ENCODE measurements around the gene SORCS3. TPM values are rescaled to one million over a fixed set of nuclear protein-coding genes. Genes with fewer than 3 reads are reported as not detected.

The SORCS3 gene
- total RNA-seq, 1 experiment from 2014 or later, result not detected

DNA sequence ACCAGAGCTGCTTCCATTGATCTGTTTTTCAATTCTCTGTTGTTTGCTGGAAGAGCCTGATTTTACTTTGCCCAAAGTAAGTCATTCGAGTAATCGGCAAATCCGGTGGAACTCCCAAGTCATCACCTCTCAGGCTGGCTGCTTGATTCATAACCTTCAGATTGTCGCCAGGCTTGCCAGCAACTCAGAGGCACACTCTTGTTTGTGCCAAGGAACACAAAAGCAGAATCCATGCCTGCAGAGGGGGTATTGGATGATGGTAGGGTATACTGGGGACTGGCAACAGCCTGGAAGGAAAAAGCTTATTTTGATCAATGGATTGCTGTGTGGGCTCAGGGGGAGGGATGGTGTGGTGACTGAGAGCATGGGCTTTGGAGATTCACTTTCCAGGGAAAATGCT is 542.4 kb downstream of the SORCS3 start:
- DNase-seq (ENCODE audit: low spot score), result no peak

DNA sequence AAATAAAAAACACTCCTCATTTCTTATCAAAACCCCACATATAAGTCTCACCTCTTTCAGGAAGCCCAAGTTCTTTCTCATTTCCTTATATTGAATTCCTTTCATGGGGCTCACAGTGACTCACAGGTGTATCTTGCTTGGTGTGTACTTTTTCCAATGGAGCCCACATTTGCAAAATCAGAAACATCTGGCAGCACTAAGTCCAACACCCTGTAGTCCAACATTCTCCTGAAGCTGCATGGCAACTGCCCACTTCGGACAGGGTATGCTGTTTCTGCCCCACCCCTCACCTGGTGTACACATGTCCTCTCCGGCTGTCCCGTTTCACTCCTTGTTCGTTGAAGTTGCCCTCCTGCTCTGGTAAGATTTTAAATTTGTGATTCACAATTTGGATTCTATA is 544.1 kb downstream of the SORCS3 start:
- no peak for DNase-seq (ENCODE audit: low spot score)

DNA sequence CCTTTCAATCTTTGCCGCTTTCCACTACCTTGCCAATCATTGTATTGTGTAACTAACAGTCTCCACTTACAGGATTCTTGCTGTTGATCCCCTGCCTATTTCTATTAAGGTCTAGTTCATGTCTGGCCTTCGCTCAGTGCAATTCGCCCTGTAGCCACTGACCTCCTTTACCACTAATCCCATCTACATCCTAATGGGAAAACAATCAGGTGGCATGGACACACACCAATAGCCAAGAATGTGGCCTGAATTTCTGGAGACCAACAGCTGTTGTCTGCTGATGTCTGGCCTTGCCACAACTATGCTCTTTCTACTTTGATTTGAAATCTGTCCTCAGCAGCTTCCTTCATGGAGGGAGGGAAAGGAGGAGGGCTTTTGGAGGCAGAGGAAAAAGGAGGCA is 546.2 kb downstream of the SORCS3 start:
- peak; percentile 21 for DNase-seq (ENCODE audit: low spot score)

GRCh38 chr10:105188737-105189462 is 547.8 kb downstream of the SORCS3 start:
- DNase-seq (ENCODE audit: low spot score), result peak; percentile 66

- peak; percentile 26 for DNase-seq (ENCODE audit: low spot score)
These were observed 548.3 kb downstream of the SORCS3 start for GRCh38 chr10:105189463-105189800.

- no peak for DNase-seq (ENCODE audit: low spot score)
These were observed 551.1 kb downstream of the SORCS3 start for GRCh38 chr10:105192146-105192545.

DNA sequence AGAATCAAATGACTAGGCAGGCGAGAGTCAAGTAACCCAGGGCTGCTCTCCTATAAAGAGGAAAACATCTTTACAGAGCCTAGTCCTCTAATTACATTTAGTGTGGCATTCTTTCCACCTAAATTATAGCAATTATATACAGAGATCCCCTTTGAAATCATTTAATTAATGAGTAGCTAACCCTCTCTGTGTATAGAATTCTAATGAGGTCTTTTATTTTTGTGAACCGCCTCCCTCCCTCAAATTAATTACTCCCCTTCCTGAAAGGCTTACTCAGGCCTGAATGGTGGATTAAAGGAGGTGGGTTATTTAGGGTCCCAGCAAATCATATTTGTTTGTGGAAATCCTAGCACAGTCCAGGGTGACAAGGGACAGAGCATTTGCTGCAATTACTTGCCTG is 551.8 kb downstream of the SORCS3 start:
- DNase-seq (ENCODE audit: low spot score), result no peak

DNA sequence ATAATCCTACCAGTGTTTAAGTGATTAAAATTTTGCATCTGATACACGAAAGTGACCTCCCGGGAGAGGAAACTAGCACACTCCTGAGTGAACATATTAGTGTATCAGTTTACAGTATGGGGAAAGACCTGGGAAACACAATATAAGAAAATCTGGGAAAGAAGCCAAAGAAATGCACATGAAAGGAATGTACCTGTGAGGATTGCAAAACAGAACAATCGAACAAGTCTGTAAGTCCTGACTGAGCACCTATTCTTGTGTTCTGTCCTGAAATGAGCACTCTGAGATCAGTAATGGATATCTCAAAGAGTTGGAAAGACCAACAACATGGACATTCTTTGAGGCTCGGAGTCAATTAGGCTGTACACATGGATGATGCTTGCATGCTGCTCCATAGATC is 554.7 kb downstream of the SORCS3 start:
- no peak for DNase-seq (ENCODE audit: low spot score)

GRCh38 chr10:105197598-105198364 is 556.7 kb downstream of the SORCS3 start:
- no peak for DNase-seq (ENCODE audit: low spot score)

DNA sequence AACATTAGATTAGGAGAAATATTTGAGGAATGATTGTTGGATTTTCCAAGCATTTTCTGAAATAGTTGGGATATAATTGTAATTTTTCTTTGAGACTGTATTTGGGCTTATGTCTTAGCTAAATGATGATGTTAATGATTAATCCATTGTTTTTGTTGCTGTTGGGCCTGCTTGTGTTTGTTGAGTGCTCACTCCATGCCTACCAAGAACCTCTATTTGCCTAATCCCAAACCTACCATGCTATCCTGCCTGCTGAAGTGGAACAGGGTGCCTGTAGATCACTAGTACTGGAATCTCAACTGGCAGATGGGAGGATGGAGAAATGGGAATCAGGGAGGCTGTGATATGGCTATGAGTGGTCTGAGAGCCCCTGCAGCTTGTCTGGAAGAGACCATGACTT is 565.5 kb downstream of the SORCS3 start:
- DNase-seq (ENCODE audit: low spot score), result no peak

DNA sequence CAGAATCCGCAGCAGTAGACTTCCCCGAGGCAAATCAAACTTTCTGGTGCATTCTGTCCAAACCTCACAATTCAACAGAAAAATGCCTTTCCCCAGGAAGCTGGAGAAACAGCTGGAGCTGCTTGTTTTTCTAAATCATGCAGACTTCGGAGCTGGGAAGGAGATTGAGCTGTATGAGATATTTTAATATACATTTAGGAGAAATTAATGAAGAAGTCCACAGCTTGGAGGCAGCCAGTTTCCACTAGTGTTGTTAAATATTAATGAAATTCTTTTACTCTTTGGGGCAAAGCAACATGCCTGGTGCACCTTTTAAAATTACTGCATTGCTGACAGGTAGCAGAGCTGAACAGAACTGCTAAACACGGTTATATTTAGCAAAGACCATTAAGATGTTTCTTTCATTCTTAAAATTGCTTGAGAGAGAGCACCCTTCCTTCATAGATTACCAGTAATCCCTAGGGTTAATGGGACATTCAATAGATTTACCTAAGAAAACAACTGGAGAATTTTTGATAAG is 566.4 kb downstream of the SORCS3 start:
- no peak for DNase-seq (ENCODE audit: low spot score)

DNA sequence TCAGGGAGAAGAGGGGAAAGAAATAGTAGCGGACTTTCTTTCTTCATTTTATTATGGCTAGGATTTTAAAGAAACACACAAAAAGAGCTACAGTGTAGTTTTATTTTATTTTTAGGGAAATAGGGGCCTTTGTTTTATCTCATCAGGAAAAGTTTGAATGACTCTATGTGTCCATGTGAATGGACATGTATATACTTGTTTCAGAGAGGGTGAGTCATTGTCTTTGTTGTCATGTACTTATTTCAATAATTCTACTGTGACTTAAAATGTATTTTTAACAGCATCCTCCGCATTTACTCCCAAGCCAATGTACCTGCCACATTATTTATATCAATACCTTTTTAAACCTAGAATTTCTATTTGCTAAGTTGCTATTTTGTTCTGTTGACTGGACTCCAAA is 569.5 kb downstream of the SORCS3 start:
- DNase-seq (ENCODE audit: low spot score), result no peak

GRCh38 chr10:105237685-105238084 is 596.6 kb downstream of the SORCS3 start:
- no peak for DNase-seq (ENCODE audit: low spot score)

DNA sequence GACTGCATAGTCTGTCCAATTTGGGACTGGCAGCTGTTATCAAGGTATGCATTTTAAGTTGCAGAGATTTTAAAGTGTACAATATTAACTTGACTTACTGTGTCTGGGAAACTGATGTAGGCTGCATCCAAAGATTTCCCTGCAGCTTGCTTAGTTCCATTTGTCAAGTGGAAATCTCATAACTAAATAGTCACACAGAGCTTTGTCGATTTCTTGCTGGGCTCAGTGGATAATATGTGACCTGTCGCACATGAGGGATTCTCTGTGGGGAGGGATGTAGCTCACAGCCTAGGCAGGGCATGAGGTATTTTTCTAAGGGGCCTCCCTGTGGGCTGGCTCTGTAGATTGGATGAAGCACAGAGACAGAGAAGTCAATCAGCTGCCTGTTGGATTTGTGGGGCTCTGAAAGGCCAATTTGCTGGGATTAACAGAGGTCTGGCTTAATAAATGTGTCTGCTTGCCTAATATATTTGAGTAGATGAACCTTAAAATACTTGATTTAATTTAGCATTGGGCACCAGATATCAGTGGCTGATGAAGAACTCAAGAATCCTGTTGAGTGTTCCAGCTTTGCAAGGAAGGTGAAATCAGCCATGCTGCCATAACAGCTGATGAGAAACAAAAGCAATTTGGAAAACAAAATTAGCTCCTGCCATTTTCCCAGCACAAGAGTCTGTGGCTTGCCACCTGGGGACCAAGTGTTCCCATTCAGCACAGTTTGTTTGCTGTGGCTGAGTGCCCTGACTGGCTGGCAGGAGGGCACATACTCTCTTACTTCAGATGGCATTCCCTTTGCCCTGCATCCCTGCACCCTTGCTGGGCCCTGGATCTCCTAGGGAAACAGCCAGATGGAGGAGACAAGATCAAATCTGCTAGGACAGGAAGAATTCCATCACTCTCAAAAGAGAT is 598.5 kb downstream of the SORCS3 start:
- DNase-seq (ENCODE audit: low spot score), result no peak

DNA sequence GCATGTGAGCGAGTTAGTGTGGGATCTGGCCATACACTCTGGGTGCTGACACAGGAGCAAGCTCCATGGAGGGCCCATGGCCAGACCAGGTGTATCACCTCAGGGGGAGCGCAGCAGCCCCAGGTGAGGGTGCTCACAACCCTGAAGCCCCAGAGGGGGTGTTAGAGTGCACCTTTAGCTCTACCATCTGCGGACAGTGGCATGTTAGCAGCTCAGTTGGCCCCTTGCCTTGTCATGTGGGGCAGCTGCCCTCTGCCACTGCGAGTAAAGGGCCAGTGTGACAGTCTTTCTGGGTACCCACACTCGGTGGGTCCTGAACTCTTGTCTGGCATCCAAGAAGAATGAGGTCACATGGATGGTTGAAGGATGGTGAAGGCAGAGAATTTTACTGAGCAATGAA is 600.2 kb downstream of the SORCS3 start:
- no peak for DNase-seq (ENCODE audit: low spot score)

DNA sequence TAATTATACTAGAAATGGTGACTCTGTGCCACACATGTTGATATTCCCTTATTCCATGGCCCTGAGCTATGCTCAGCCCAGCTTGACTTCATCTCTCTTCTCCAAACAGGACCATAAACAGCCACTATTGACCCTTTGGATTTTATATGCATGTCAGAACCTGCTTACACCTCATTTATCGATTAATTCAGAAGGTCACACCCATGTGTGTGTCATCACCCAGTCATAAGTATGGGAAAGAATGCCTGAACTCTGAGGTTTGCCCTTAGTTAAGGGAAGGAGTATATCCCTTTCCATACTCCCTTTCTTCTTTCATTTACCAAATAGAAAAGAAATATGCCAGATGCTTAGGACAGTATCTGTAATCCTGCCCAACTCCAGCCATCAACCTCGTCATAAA is 602.3 kb downstream of the SORCS3 start:
- no peak for DNase-seq (ENCODE audit: low spot score)

- no peak for DNase-seq (ENCODE audit: low spot score)
These were observed 602.7 kb downstream of the SORCS3 start for GRCh38 chr10:105243825-105244224.

DNA sequence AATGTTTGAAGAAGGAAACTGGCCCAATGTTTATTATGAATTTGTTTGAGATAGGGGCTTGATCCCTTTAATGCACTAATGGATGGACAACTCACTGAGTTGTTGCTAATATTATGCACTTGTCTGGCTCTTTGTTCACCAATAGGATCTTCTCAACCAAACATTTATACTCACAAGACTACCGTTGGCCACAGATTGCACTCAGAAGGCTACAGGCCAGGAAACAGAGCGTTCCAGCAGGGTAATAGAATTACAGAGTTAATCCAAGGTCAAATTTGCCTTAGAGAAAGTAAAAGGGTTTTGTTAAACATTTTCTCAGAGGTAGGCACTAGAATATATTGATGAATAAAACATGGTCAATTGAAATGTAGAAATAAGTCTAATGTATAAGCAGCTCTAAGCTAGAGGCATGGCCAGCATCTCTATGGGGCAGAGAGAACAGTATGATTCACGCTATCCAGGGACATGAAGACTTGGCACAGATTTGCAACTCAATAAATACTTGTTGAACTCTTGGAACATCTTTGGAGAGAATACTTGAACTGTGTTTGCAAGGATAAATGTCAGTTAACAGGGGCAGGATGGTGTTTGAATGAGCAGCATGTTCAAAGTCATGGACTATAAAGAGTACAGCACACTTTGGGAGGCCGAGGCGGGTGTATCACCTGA is 606.9 kb downstream of the SORCS3 start:
- DNase-seq (ENCODE audit: low spot score), result no peak

GRCh38 chr10:105252911-105253310 is 611.8 kb downstream of the SORCS3 start:
- DNase-seq (ENCODE audit: low spot score), result no peak

DNA sequence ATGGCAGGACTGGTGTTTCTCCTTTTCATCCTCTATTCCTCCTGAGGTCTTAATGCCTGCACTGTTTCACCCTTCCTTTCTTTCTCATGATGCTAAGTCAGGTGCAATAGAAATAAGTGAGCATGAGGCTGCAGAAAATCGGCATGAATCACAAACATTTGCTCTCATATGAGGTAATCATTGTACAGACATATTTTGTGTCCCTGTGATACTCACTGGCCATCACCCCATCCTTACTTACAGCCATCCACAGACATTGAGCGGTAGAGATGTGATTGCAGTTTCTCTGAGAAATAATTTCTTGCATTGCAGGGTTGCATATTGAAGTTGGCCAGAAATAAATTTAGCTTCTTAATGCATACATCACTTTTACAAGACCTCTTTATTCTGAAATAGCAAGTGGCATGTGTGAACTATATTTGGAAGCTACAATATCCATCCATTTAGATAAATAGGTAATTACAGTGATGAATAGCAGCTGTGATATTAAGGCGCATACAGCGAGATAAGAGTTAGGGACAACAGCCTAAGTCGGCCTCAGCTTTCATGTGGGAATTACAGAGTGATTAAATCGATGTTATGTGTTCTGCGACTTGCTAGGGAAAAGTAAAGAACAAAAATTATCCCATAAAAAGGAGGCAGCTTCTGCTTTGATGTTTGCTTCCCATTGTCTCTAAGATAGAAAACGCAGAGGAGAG is 612.6 kb downstream of the SORCS3 start:
- no peak for DNase-seq (ENCODE audit: low spot score)

DNA sequence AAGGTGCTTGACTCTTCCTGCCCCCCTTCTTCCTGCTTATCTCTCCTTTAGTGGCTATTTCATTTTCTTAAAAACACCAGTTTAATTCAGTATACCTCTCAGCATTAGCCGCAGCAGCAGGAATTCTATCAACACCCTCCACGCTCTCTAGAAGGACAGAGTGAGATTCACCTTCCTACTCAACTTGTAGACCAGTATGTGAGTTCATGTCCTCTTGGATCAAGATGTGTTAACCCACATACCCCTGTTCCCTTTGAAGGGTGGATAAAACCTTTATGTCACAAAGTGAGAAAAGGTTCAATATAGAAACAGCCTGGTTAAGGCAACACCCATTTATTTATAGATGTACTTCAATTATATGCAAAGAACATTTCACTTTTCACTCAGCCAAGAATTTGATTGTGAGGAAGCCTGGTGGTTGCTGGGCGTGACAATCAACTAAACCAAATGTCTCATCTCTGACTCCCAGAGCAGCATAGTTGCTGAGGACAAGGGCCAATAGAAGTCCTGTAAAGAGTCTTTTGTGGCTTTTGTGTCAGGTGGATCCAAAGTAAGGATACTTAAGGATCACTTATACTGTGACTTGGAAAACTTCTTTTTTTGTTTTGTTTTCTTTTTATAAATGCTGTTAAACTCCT is 617.1 kb downstream of the SORCS3 start:
- DNase-seq (ENCODE audit: low spot score), result no peak
